CD4-positive, CD25-positive, alpha-beta regulatory T cell (primary cell): ENCODE measurements around the gene CSAG3. TPM values are rescaled to one million over a fixed set of nuclear protein-coding genes. Genes with fewer than 3 reads are reported as not detected.
"Not testable (repeated sequence)": the region's sequence is repeated elsewhere in the genome, so short reads cannot be mapped to it uniquely, and the experiment has no call there.

Experiments
- ATAC-seq, 2 donors: fragments of 150-1000 bp; cut with Tn5 transposase; one replicate each; pipeline ENCODE4 v1.10.0; 2021; ENCODE audit warnings: low read depth in 2 of 2, moderate number of reproducible peaks in 2 of 2, moderate library complexity in 1 of 2
- DNase-seq, 3 donors: peaks; one replicate each; pipeline versions ENCODE4 v3.0.0 to v3.0.0-alpha.2; 2012 to 2022; ENCODE audit warnings: mixed read lengths in 1 of 3
- H3K27ac ChIP-seq: one replicate; pipeline ENCODE4 v1.7.0; 2013; ENCODE audit warnings: mild to moderate bottlenecking, low read length; ENCODE audit not compliant: insufficient read depth, poor library complexity, severe bottlenecking
- H3K27me3 ChIP-seq: one replicate; pipeline ENCODE4 v1.7.0; 2013; ENCODE audit warnings: low read length; ENCODE audit not compliant: control insufficient read depth, insufficient read depth
- H3K36me3 ChIP-seq: one replicate; pipeline ENCODE4 v1.7.0; 2013; ENCODE audit warnings: mild to moderate bottlenecking, low read length, moderate library complexity; ENCODE audit not compliant: control insufficient read depth, insufficient read depth
- H3K4me1 ChIP-seq: 2 replicates; pipeline ENCODE4 v1.7.0; 2013; ENCODE audit warnings: mild to moderate bottlenecking, low read length; ENCODE audit not compliant: insufficient read depth, control insufficient read depth, poor library complexity, severe bottlenecking
- H3K4me3 ChIP-seq: one replicate; pipeline ENCODE4 v1.7.0; 2013; ENCODE audit warnings: low read depth, mild to moderate bottlenecking, low read length, moderate library complexity
- H3K9me3 ChIP-seq, 2 experiments: 1 replicate in 1 of 2; 2 replicates in 1 of 2; pipeline ENCODE4 v1.7.0; 2013; ENCODE audit warnings: low read length in 2 of 2, mild to moderate bottlenecking in 1 of 2, moderate library complexity in 1 of 2; ENCODE audit not compliant: control insufficient read depth in 2 of 2
- H3K27ac Mint-ChIP-seq, 3 donors: one replicate each; pipeline ENCODE4 v1.8.0; 2020 to 2022; ENCODE audit warnings: mild to moderate bottlenecking in 3 of 3, mixed read lengths in 3 of 3, moderate library complexity in 2 of 3
- H3K27me3 Mint-ChIP-seq: one replicate; pipeline ENCODE4 v1.8.0; 2022; ENCODE audit warnings: mild to moderate bottlenecking, mixed read lengths
- H3K36me3 Mint-ChIP-seq: one replicate; pipeline ENCODE4 v1.8.0; 2020; ENCODE audit warnings: mixed read lengths
- H3K4me1 Mint-ChIP-seq, 4 donors: one replicate each; pipeline ENCODE4 v1.8.0; 2020 to 2022; ENCODE audit warnings: mixed read lengths in 4 of 4, mild to moderate bottlenecking in 1 of 4
- H3K4me3 Mint-ChIP-seq, 4 donors: one replicate each; pipeline ENCODE4 v1.8.0; 2020 to 2022; ENCODE audit warnings: mild to moderate bottlenecking in 4 of 4, mixed read lengths in 4 of 4, moderate library complexity in 3 of 4
- H3K9me3 Mint-ChIP-seq, 7 donors: one replicate each; pipeline ENCODE4 v1.8.0; 2020 to 2022; ENCODE audit warnings: mixed read lengths in 7 of 7, mild to moderate bottlenecking in 3 of 7, moderate library complexity in 2 of 7
- polyA plus RNA-seq, 4 donors: library from polyadenylated mRNA; unstranded; fragments of 300-500 nt; fragmentation: Illumina TruSeq; gene quantifications; one replicate each; pipeline ENCODE4 v1.2.3, GENCODE V29; 2021
- total RNA-seq: library from RNA; stranded (reverse); gene quantifications from one replicate; pipeline ENCODE4 v1.2.3, GENCODE V29; 2022

CSAG3 gene
- total and polyA plus RNA-seq, 5 donors from 2014 or later: 0.50 TPM; not detected in 4

GRCh38 chrX:152769549-152770289, 10.7 kb downstream of the CSAG3 start, which contains the start of gene MAGEA6:
TSS of gene MAGEA6 (minus strand) at chrX:152769689. CDS start at chrX:152767650, 2,039 bp downstream.
- H3K4me3 Mint-ChIP-seq, H3K27ac ChIP-seq, H3K36me3 Mint-ChIP-seq, H3K27me3 Mint-ChIP-seq, H3K27me3 ChIP-seq, ATAC-seq, H3K9me3 Mint-ChIP-seq, H3K9me3 ChIP-seq, H3K4me1 Mint-ChIP-seq, H3K4me1 ChIP-seq, DNase-seq, H3K27ac Mint-ChIP-seq, H3K4me3 ChIP-seq, H3K36me3 ChIP-seq: not testable (repeated sequence)

- not testable (repeated sequence) for H3K4me3 ChIP-seq, DNase-seq, H3K27me3 ChIP-seq, H3K4me1 ChIP-seq, H3K4me1 Mint-ChIP-seq, H3K27ac Mint-ChIP-seq, H3K4me3 Mint-ChIP-seq, H3K27me3 Mint-ChIP-seq, H3K36me3 Mint-ChIP-seq, H3K9me3 ChIP-seq, H3K9me3 Mint-ChIP-seq, ATAC-seq, H3K36me3 ChIP-seq, H3K27ac ChIP-seq
Measured at GRCh38 chrX:152787062-152787461, 28.0 kb downstream of the CSAG3 start.

- H3K4me1 Mint-ChIP-seq: no peaks in the 10 kb centered on the region
- no peaks in the 10 kb centered on the region for H3K36me3 Mint-ChIP-seq
- Histone ChIP-seq H3K27me3 (no peaks in the 10 kb centered on the region), H3K4me1 (no peaks in the 10 kb centered on the region), H3K9me3 (no peaks in the 10 kb centered on the region), H3K4me3 (no peak overlapping the region), H3K27ac (no peak overlapping the region), H3K36me3 (no peaks in the 10 kb centered on the region)
- no peak overlapping the region for H3K4me3 Mint-ChIP-seq
- H3K9me3 Mint-ChIP-seq: no peaks in the 10 kb centered on the region
- ATAC-seq: no peak
- DNase-seq: no peak
- H3K27ac Mint-ChIP-seq: no peak overlapping the region
- peaks cover 11% of the 10 kb centered on the region for H3K27me3 Mint-ChIP-seq
Measured at GRCh38 chrX:152798945-152799344, 39.9 kb downstream of the CSAG3 start.

GRCh38 chrX:152806035-152806434, 47.0 kb downstream of the CSAG3 start:
- Mint-ChIP-seq H3K27ac (no peak overlapping the region), H3K36me3 (no peaks in the 10 kb centered on the region), H3K27me3 (peaks cover 5% of the 10 kb centered on the region), H3K4me1 (no peaks in the 10 kb centered on the region), H3K9me3 (no peaks in the 10 kb centered on the region), H3K4me3 (no peak overlapping the region)
- Histone ChIP-seq H3K4me1 (no peaks in the 10 kb centered on the region), H3K4me3 (no peak overlapping the region), H3K27ac (no peak overlapping the region), H3K36me3 (no peaks in the 10 kb centered on the region), H3K9me3 (no peaks in the 10 kb centered on the region), H3K27me3 (no peaks in the 10 kb centered on the region)
- DNase-seq (no peak), ATAC-seq (no peak)

Other genes starting within 250 kb of the CSAG3 start
- gene GABRQ, start 121.3 kb upstream of the CSAG3 start, total RNA-seq: not detected
- not detected for gene GABRQ, start 121.3 kb upstream of the CSAG3 start, polyA plus RNA-seq
- not detected for gene MAGEA3, start 60.4 kb upstream of the CSAG3 start, total RNA-seq
- not detected for gene MAGEA3, start 60.4 kb upstream of the CSAG3 start, polyA plus RNA-seq
- not detected for gene CSAG2, start 49.9 kb upstream of the CSAG3 start, total RNA-seq
- gene CSAG2, start 49.9 kb upstream of the CSAG3 start, polyA plus RNA-seq: not detected
- gene MAGEA2B, start 44.6 kb upstream of the CSAG3 start, total RNA-seq: not detected
- gene MAGEA2B, start 44.6 kb upstream of the CSAG3 start, polyA plus RNA-seq: not detected
- gene CSAG1, start 25.5 kb upstream of the CSAG3 start, total RNA-seq: not detected
- not detected for gene CSAG1, start 25.5 kb upstream of the CSAG3 start, polyA plus RNA-seq
- not detected for gene MAGEA12, start 25.5 kb upstream of the CSAG3 start, total RNA-seq
- gene MAGEA12, start 25.5 kb upstream of the CSAG3 start, polyA plus RNA-seq: not detected
- not detected for gene MAGEA2, start 5.4 kb upstream of the CSAG3 start, total RNA-seq
- gene MAGEA2, start 5.4 kb upstream of the CSAG3 start, polyA plus RNA-seq: not detected
- gene MAGEA6, start 10.5 kb downstream of the CSAG3 start, total RNA-seq: not detected
- not detected for gene MAGEA6, start 10.5 kb downstream of the CSAG3 start, polyA plus RNA-seq
- 6.1 TPM for gene CETN2, start 71.5 kb downstream of the CSAG3 start, total RNA-seq
- gene CETN2, start 71.5 kb downstream of the CSAG3 start, polyA plus RNA-seq: 10 to 100 TPM; 19.3 to 22.2 (median 20.7) TPM
- gene NSDHL, start 71.8 kb downstream of the CSAG3 start, total RNA-seq: 8.4 TPM
- gene NSDHL, start 71.8 kb downstream of the CSAG3 start, polyA plus RNA-seq: 10 to 100 TPM; 15.8 to 27.4 (median 17.4) TPM
- gene ZNF185, start 138.8 kb downstream of the CSAG3 start, total RNA-seq: 4.4 TPM
- 1 to 10 TPM; 1.1 to 3.0 (median 1.7) TPM for gene ZNF185, start 138.8 kb downstream of the CSAG3 start, polyA plus RNA-seq
- gene PNMA5, start 234.9 kb downstream of the CSAG3 start, total RNA-seq: 0.37 TPM
- under 1 TPM; 0.15 to 0.47 (median 0.26) TPM for gene PNMA5, start 234.9 kb downstream of the CSAG3 start, polyA plus RNA-seq